ENCODE measurements around the gene TMEM176A. TPM values are rescaled to one million over a fixed set of nuclear protein-coding genes. Genes with fewer than 3 reads are reported as not detected.

TMEM176A gene
- polyA plus RNA-seq, 2 of the 4 experiments (the other 2 are of a cell fraction), result 0.05 TPM; not detected in 1

- POLR2A ChIA-PET, result no interaction called here
- peak; percentile 95 to 99 for ATAC-seq
Measured at GRCh38 chr7:150778738-150779301, 21.7 kb upstream of the TMEM176A start.

DNA sequence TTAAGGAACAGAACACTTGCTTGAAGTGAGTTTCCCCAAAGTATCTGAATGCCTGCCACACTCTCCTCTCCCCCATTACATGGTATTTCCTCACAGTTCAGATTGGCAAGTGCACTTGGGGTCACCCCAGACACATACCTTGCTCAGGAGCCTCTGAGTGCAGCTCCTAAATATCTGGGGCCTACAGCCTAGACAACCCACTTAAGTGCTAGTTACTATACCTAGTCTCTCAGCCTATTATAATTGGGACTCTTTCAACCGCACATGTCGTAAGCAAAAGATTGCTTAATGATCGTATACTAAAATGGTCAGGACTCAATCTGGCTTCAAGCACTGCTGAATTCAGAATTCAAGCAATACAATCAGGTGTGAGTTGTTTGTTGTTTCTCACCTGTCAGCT is 20.3 kb upstream of the TMEM176A start:
- POLR2A ChIA-PET, result no interaction called here
- 0 out of 3 replicates have a peak, but pooled peaks cover 12% of the 10 kb centered on the region for H3K4me1 ChIP-seq
- 82% methylated on average over 3 of the region's 3 CpGs for WGBS (ENCODE audit: missing lambda C conversion rate)
- no peak for ATAC-seq
- H3K27ac ChIP-seq, result no peak overlapping the region
- H3K4me2 ChIP-seq, result no peak overlapping the region
- CTCF ChIA-PET, result interaction anchor here (0.6 to 0.9 kb wide), 3 partner anchors 42 to 152 kb away, joined by 3 read pairs; no protein-coding TSS in a partner anchor
- DNase-seq (ENCODE audit: low read depth in 1 of 2, low spot score in 1 of 2), result no peak
- no peaks in the 10 kb centered on the region for H3K9me3 ChIP-seq
- FAIRE-seq, result no peak
- TF ChIP-seq FOSL2 (IDR thresholded peaks at IDR 0.05), result no peak
- no peak for TF ChIP-seq FOSL2 (CRISPR knock-in tag; IDR thresholded peaks at IDR 0.05)
- TF ChIP-seq ESRRA (IDR thresholded peaks at IDR 0.05; ENCODE audit: borderline replicate concordance, low read length), result no peak
- TF ChIP-seq, protein P1, sequence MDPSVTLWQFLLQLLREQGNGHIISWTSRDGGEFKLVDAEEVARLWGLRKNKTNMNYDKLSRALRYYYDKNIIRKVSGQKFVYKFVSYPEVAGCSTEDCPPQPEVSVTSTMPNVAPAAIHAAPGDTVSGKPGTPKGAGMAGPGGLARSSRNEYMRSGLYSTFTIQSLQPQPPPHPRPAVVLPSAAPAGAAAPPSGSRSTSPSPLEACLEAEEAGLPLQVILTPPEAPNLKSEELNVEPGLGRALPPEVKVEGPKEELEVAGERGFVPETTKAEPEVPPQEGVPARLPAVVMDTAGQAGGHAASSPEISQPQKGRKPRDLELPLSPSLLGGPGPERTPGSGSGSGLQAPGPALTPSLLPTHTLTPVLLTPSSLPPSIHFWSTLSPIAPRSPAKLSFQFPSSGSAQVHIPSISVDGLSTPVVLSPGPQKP (IDR thresholded peaks at IDR 0.05; ENCODE audit: low read depth, low read length), result no peak
- TF ChIP-seq RFX5 (IDR thresholded peaks at IDR 0.05), result no peak
- no peak for TF ChIP-seq JUNB (IDR thresholded peaks at IDR 0.05)
- H3K4me3 ChIP-seq, result no peak overlapping the region

More at GRCh38 chr7:150778738-150779301, 21.7 kb upstream of the TMEM176A start:
- H3K4me1 ChIP-seq, result 0 out of 3 replicates have a peak, but pooled peaks cover under 1% of the 10 kb centered on the region
- TF ChIP-seq POLR2AphosphoS2 (conservative IDR thresholded peaks at IDR 0.05; ENCODE audit: low read length), result no peak
- TF ChIP-seq, protein P2, sequence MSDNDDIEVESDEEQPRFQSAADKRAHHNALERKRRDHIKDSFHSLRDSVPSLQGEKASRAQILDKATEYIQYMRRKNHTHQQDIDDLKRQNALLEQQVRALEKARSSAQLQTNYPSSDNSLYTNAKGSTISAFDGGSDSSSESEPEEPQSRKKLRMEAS (IDR thresholded peaks at IDR 0.05), result no peak
- TF ChIP-seq CTCF (IDR thresholded peaks at IDR 0.05), result peak; percentile 88
- TF ChIP-seq RAD21 (conservative IDR thresholded peaks at IDR 0.05 in 1 of 2, IDR thresholded peaks at IDR 0.05 in 1 of 2), result peak; percentile 76 to 80
- TF ChIP-seq MAZ (IDR thresholded peaks at IDR 0.05; ENCODE audit: borderline replicate concordance, low read depth, low read length), result no peak
- TF ChIP-seq CHD2 (IDR thresholded peaks at IDR 0.05; ENCODE audit: low read length, partially characterized antibody), result no peak
- TF ChIP-seq ZC3H11A (IDR thresholded peaks at IDR 0.05), result no peak
- peak; percentile 63 for TF ChIP-seq SMC3 (IDR thresholded peaks at IDR 0.05)
- TF ChIP-seq RARB (CRISPR knock-in tag; IDR thresholded peaks at IDR 0.05), result no peak
- WGBS (ENCODE audit: missing lambda C conversion rate), result under 1% methylated on average over 12 of the region's 12 CpGs
- H3K27ac ChIP-seq, result no peak overlapping the region
- no peak overlapping the region for H3K4me3 ChIP-seq
- no peak for FAIRE-seq
- H3K9me3 ChIP-seq, result no peaks in the 10 kb centered on the region
- H3K4me2 ChIP-seq, result no peak overlapping the region
- DNase-seq (ENCODE audit: low read depth in 1 of 2, low spot score in 1 of 2), result peak; percentile 63 to 73
- CTCF ChIA-PET, result interaction anchor here (0.8 to 1.9 kb wide), 16 partner anchors 9 to 527 kb away, joined by 3 to 23 read pairs (median 4); no protein-coding TSS in a partner anchor

DNA sequence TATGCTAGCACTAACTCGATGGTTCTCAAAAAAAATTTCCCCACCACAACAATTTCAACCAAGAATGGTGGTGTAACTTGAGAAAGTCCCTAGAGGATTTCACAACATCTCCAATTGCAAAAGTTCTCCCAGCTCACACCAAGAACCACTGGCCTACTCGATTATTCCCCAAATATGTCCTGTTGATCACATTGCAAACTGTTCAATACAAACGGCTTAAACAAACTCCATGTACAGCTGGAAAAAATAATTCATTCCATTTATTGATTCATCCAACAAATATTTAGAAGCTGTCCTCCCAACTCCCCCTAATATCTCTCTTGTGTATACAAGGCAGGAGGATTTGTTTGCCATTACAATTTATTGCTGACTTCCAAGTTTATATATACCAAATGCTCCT is 19.5 kb upstream of the TMEM176A start:
- FAIRE-seq (no peak), ATAC-seq (no peak), DNase-seq (ENCODE audit: low read depth in 1 of 2, low spot score in 1 of 2) (no peak)
- WGBS (ENCODE audit: missing lambda C conversion rate), result 10% methylated on average over 3 of the region's 3 CpGs
- no peak overlapping the region for H3K27ac ChIP-seq
- H3K9me3 ChIP-seq, result no peaks in the 10 kb centered on the region
- H3K4me2 ChIP-seq, result no peak overlapping the region
- H3K4me3 ChIP-seq, result no peak overlapping the region
- 0 out of 3 replicates have a peak, but pooled peaks cover 12% of the 10 kb centered on the region for H3K4me1 ChIP-seq
- CTCF ChIA-PET, result no interaction called here
- POLR2A ChIA-PET, result no interaction called here
- no peak for TF ChIP-seq EHMT2 (IDR thresholded peaks at IDR 0.05; ENCODE audit: low read depth)
- TF ChIP-seq EHF (CRISPR knock-in tag; IDR thresholded peaks at IDR 0.05), result no peak
- no peak for TF ChIP-seq POLR2A (IDR thresholded peaks at IDR 0.05; ENCODE audit: low read length)
- no peak for TF ChIP-seq MAFK (IDR thresholded peaks at IDR 0.05; ENCODE audit: partially characterized antibody)
- TF ChIP-seq ZSCAN20 (CRISPR knock-in tag; IDR thresholded peaks at IDR 0.05), result no peak
- TF ChIP-seq TFCP2L1 (CRISPR knock-in tag; IDR thresholded peaks at IDR 0.05), result no peak
- TF ChIP-seq RCOR1 (IDR thresholded peaks at IDR 0.05; ENCODE audit: low read depth, low read length), result no peak
- no peak for TF ChIP-seq ESRRA (IDR thresholded peaks at IDR 0.05; ENCODE audit: borderline replicate concordance, low read length)
- TF ChIP-seq CHD4 (IDR thresholded peaks at IDR 0.05; ENCODE audit: borderline replicate concordance), result no peak
- no peak for TF ChIP-seq EP300 (IDR thresholded peaks at IDR 0.05)
- TF ChIP-seq, protein P1 (IDR thresholded peaks at IDR 0.05; ENCODE audit: low read depth, low read length), result no peak
- TF ChIP-seq MYC (IDR thresholded peaks at IDR 0.05; ENCODE audit: borderline replicate concordance, low read length), result no peak
- TF ChIP-seq, protein P3, sequence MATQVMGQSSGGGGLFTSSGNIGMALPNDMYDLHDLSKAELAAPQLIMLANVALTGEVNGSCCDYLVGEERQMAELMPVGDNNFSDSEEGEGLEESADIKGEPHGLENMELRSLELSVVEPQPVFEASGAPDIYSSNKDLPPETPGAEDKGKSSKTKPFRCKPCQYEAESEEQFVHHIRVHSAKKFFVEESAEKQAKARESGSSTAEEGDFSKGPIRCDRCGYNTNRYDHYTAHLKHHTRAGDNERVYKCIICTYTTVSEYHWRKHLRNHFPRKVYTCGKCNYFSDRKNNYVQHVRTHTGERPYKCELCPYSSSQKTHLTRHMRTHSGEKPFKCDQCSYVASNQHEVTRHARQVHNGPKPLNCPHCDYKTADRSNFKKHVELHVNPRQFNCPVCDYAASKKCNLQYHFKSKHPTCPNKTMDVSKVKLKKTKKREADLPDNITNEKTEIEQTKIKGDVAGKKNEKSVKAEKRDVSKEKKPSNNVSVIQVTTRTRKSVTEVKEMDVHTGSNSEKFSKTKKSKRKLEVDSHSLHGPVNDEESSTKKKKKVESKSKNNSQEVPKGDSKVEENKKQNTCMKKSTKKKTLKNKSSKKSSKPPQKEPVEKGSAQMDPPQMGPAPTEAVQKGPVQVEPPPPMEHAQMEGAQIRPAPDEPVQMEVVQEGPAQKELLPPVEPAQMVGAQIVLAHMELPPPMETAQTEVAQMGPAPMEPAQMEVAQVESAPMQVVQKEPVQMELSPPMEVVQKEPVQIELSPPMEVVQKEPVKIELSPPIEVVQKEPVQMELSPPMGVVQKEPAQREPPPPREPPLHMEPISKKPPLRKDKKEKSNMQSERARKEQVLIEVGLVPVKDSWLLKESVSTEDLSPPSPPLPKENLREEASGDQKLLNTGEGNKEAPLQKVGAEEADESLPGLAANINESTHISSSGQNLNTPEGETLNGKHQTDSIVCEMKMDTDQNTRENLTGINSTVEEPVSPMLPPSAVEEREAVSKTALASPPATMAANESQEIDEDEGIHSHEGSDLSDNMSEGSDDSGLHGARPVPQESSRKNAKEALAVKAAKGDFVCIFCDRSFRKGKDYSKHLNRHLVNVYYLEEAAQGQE (IDR thresholded peaks at IDR 0.05), result no peak
- TF ChIP-seq HEYL (CRISPR knock-in tag; IDR thresholded peaks at IDR 0.05), result no peak

Measured in A549 (cell line).